Astrocyte of the cerebellum (primary cell): ENCODE results near the gene C1QTNF9B.
"Not testable (repeated sequence)": the region's sequence is repeated elsewhere in the genome, so short reads cannot be mapped to it uniquely, and the experiment has no call there.

Experiments used
- DNase-seq: peaks from one replicate; pipeline ENCODE4 v3.0.0-alpha.2; 2011; ENCODE audit warnings: low read depth
- H3K4me3 ChIP-seq: 2 replicates; pipeline ENCODE4 v1.5.1; 2011; ENCODE audit warnings: mild to moderate bottlenecking, low read depth, low read length, moderate library complexity
- in situ Hi-C: cut with HindIII; loops from 2 replicates; pipeline ENCODE4 v1.10.0; 2017; ENCODE audit warnings: low sequenced_read_pairs
- TF ChIP-seq, protein P1 (sequence below): IDR thresholded peaks from 2 replicates; pipeline ENCODE4 v1.5.1; 2012; ENCODE audit warnings: low read length, low read depth, moderate library complexity, mild to moderate bottlenecking; ENCODE audit errors: missing control alignments

Gene C1QTNF9B

DNA sequence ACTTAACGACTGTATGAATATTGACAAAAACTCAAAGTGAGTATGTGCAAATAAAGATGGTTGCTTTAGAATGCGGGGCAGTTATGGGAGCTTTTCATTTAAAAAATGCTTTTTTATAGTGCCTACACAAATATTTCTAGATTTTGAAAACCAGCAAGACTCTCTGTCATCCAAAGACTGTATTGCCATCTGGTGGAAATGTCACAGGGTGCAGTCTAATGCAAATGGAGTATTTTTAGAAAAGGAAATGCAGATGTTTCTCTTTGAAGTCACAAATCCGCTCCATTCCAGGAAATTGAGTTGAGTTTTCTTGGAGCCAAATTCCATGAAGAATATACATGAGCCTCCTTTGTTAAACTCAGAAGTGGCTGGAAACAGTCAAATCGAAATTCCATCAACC, 2.3 kb upstream of the C1QTNF9B start:
- peak; percentile 37 for DNase-seq
- in situ Hi-C loops: no loop called here
- TF ChIP-seq, protein P1, sequence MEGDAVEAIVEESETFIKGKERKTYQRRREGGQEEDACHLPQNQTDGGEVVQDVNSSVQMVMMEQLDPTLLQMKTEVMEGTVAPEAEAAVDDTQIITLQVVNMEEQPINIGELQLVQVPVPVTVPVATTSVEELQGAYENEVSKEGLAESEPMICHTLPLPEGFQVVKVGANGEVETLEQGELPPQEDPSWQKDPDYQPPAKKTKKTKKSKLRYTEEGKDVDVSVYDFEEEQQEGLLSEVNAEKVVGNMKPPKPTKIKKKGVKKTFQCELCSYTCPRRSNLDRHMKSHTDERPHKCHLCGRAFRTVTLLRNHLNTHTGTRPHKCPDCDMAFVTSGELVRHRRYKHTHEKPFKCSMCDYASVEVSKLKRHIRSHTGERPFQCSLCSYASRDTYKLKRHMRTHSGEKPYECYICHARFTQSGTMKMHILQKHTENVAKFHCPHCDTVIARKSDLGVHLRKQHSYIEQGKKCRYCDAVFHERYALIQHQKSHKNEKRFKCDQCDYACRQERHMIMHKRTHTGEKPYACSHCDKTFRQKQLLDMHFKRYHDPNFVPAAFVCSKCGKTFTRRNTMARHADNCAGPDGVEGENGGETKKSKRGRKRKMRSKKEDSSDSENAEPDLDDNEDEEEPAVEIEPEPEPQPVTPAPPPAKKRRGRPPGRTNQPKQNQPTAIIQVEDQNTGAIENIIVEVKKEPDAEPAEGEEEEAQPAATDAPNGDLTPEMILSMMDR: peak; percentile 73
- no peak overlapping the region for H3K4me3 ChIP-seq

- in situ Hi-C loops: no loop called here
- no peak for DNase-seq
- H3K4me3 ChIP-seq: no peak overlapping the region
- TF ChIP-seq, protein P1: no peak
Observed at GRCh38 chr13:23898101-23898500, 799 bp upstream of the C1QTNF9B start.

DNA sequence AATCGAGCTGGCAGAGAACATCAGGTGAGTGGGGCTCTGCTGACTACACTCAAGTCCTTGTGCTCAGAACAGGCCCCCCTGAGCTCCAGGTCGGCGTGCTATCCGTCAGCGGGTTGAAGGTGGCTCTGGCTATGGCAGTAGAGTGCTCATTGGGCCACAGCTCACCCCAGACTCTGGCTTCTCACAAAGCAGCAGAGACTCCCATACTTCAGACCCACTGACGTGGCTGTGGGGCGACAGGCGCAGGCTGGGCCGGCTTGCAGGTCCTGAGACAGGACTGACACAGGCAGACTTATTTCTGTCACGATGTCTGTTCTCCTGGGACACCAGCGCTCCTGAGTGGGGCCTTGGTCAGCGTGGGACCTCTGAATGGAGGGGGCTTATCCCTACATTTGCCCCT, 2.6 kb downstream of the C1QTNF9B start:
- in situ Hi-C loops, H3K4me3 ChIP-seq: not testable (repeated sequence)

GRCh38 chr13:23893791-23894190, 3.5 kb downstream of the C1QTNF9B start:
- in situ Hi-C loops, DNase-seq, H3K4me3 ChIP-seq: not testable (repeated sequence)

More for the DNA sequence above, 2.6 kb downstream of the C1QTNF9B start:
- DNase-seq: not testable (repeated sequence)

- peak overlapping the region; percentile 92 for H3K4me3 ChIP-seq
- TF ChIP-seq, protein P1: peak; percentile 23
- no peak for DNase-seq
- in situ Hi-C loops: no loop called here
Observed at GRCh38 chr13:23889615-23890607, 7.4 kb downstream of the C1QTNF9B start.

GRCh38 chr13:23888658-23889614, 8.4 kb downstream of the C1QTNF9B start, which contains the start of gene MIPEP:
MIPEP (minus strand) TSS chr13:23889400; CDS start chr13:23889320, 80 bp downstream.
- TF ChIP-seq, protein P1: peak; percentile 73
- in situ Hi-C loops: no loop called here
- peak; percentile 87 for DNase-seq
- peak within 1 kb of the TSS; percentile 92 for H3K4me3 ChIP-seq

DNA sequence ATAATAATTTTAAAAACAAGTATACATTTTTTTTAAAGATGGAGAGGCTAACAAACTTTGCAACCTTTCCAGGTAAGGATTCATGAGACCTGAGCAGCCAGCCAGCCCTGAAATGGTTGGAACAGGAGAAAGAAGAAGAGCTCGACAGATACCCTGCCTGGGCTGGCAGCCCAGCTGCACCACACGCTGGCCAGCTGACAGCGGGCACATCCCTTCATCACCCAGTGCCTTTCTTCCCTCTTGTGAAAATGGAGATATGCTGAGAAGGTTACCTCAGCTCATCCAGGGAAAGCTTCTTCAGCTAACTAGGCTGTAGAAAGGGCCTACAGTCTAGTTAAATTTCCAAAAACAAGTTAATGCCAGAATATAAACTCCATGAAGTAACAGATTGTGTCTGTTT, 12.9 kb downstream of the C1QTNF9B start:
- H3K4me3 ChIP-seq, in situ Hi-C loops, DNase-seq: not testable (repeated sequence)
